ENCODE data around the gene CLEC16A.

The CLEC16A gene

GRCh38 chr16:11183035-11183812 is 238.9 kb downstream of the CLEC16A start:
- H4K5ac ChIP-seq (ENCODE audit: low read length) = no peak overlapping the region
- H3K36me3 ChIP-seq (ENCODE audit: control insufficient read depth, insufficient read depth, low read length) = no peaks in the 10 kb centered on the region
- H3K4me3 ChIP-seq (ENCODE audit: low read length) = no peak overlapping the region
- H3K4ac ChIP-seq (ENCODE audit: low read depth, low read length) = no peak overlapping the region
- H3K79me2 ChIP-seq (ENCODE audit: control insufficient read depth, insufficient read depth, low read length) = no peaks in the 10 kb centered on the region
- no peak overlapping the region for H3K23ac ChIP-seq (ENCODE audit: low read length)
- no peak overlapping the region for H3K9ac ChIP-seq (ENCODE audit: low read length)
- no CpG with 5 or more reads among the region's 25 CpGs for WGBS (ENCODE audit: extremely low coverage, insufficient coverage, low lambda C conversion rate)
- DNase-seq = peak; percentile 53
- peaks cover 9% of the 10 kb centered on the region for H3K4me1 ChIP-seq (ENCODE audit: control insufficient read depth, low read depth, low read length)
- H2AK5ac ChIP-seq (ENCODE audit: low read length) = no peak overlapping the region
- H3K27me3 ChIP-seq (ENCODE audit: insufficient read depth, low read length, poor library complexity) = no peaks in the 10 kb centered on the region
- H2BK5ac ChIP-seq (ENCODE audit: low read length) = no peak overlapping the region
- no peak overlapping the region for H2BK15ac ChIP-seq (replicated peaks; ENCODE audit: low read depth)
- H4K8ac ChIP-seq (ENCODE audit: low read depth, low read length) = no peak overlapping the region
- H3K56ac ChIP-seq (ENCODE audit: low read length) = peak overlapping the region; percentile 67
- no peak overlapping the region for H2BK120ac ChIP-seq (ENCODE audit: low read depth, low read length)
- no peaks in the 10 kb centered on the region for H3K79me1 ChIP-seq (ENCODE audit: low read length)
- H3K4me2 ChIP-seq (ENCODE audit: low read length) = no peak overlapping the region
- no peak overlapping the region for H3K27ac ChIP-seq (ENCODE audit: low read depth, low read length)
- H3K18ac ChIP-seq (ENCODE audit: low read length) = no peak overlapping the region

DNA sequence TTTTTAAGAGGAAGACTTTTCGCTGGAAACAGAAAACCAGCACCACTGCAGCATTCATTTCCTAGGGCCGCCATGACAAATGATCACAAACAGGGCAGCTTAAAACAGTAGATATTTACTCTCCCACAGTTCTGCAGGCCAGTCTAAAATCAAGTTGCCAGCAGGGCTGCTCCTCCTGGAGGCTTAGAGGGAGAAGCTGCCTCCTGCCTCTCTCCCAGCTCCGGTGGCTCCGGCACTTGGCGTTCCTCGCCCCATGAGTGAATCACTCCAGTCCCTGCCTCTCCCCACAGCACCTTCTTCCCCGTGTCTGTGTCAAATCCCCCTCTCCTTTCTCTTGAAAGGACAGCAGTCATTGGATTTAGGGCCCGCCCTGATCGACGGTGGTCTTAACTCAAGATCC is 239.6 kb downstream of the CLEC16A start:
- H2BK5ac ChIP-seq (ENCODE audit: low read length) = no peak overlapping the region
- H3K4me3 ChIP-seq (ENCODE audit: low read length) = no peak overlapping the region
- H2AK5ac ChIP-seq (ENCODE audit: low read length) = no peak overlapping the region
- no peak overlapping the region for H4K8ac ChIP-seq (ENCODE audit: low read depth, low read length)
- H3K27me3 ChIP-seq (ENCODE audit: insufficient read depth, low read length, poor library complexity) = no peaks in the 10 kb centered on the region
- H3K36me3 ChIP-seq (ENCODE audit: control insufficient read depth, insufficient read depth, low read length) = no peaks in the 10 kb centered on the region
- H3K79me1 ChIP-seq (ENCODE audit: low read length) = no peaks in the 10 kb centered on the region
- H3K79me2 ChIP-seq (ENCODE audit: control insufficient read depth, insufficient read depth, low read length) = no peaks in the 10 kb centered on the region
- no peak overlapping the region for H3K18ac ChIP-seq (ENCODE audit: low read length)
- no peak overlapping the region for H2BK120ac ChIP-seq (ENCODE audit: low read depth, low read length)
- peak; percentile 30 for DNase-seq
- no peak overlapping the region for H3K27ac ChIP-seq (ENCODE audit: low read depth, low read length)
- no peak overlapping the region for H4K5ac ChIP-seq (ENCODE audit: low read length)
- H3K23ac ChIP-seq (ENCODE audit: low read length) = no peak overlapping the region
- no peak overlapping the region for H3K9ac ChIP-seq (ENCODE audit: low read length)
- H3K56ac ChIP-seq (ENCODE audit: low read length) = peak overlapping the region; percentile 67
- no peak overlapping the region for H2BK15ac ChIP-seq (replicated peaks; ENCODE audit: low read depth)
- WGBS (ENCODE audit: extremely low coverage, insufficient coverage, low lambda C conversion rate) = no CpG with 5 or more reads among the region's 10 CpGs
- peaks cover 9% of the 10 kb centered on the region for H3K4me1 ChIP-seq (ENCODE audit: control insufficient read depth, low read depth, low read length)
- H3K4me2 ChIP-seq (ENCODE audit: low read length) = no peak overlapping the region
- no peak overlapping the region for H3K4ac ChIP-seq (ENCODE audit: low read depth, low read length)

- H3K79me2 ChIP-seq (ENCODE audit: control insufficient read depth, insufficient read depth, low read length) = no peaks in the 10 kb centered on the region
- H3K18ac ChIP-seq (ENCODE audit: low read length) = no peak overlapping the region
- no peak overlapping the region for H3K27ac ChIP-seq (ENCODE audit: low read depth, low read length)
- no CpG with 5 or more reads among the region's 6 CpGs for WGBS (ENCODE audit: extremely low coverage, insufficient coverage, low lambda C conversion rate)
- H3K36me3 ChIP-seq (ENCODE audit: control insufficient read depth, insufficient read depth, low read length) = no peaks in the 10 kb centered on the region
- no peak overlapping the region for H4K8ac ChIP-seq (ENCODE audit: low read depth, low read length)
- no peak overlapping the region for H3K4ac ChIP-seq (ENCODE audit: low read depth, low read length)
- no peak overlapping the region for H2AK5ac ChIP-seq (ENCODE audit: low read length)
- H3K79me1 ChIP-seq (ENCODE audit: low read length) = no peaks in the 10 kb centered on the region
- no peak overlapping the region for H3K4me3 ChIP-seq (ENCODE audit: low read length)
- no peak overlapping the region for H3K4me2 ChIP-seq (ENCODE audit: low read length)
- no peaks in the 10 kb centered on the region for H3K27me3 ChIP-seq (ENCODE audit: insufficient read depth, low read length, poor library complexity)
- peaks cover 5% of the 10 kb centered on the region for H3K4me1 ChIP-seq (ENCODE audit: control insufficient read depth, low read depth, low read length)
- no peak overlapping the region for H3K23ac ChIP-seq (ENCODE audit: low read length)
- H2BK15ac ChIP-seq (replicated peaks; ENCODE audit: low read depth) = no peak overlapping the region
- H4K5ac ChIP-seq (ENCODE audit: low read length) = no peak overlapping the region
- H2BK120ac ChIP-seq (ENCODE audit: low read depth, low read length) = no peak overlapping the region
- no peak overlapping the region for H3K9ac ChIP-seq (ENCODE audit: low read length)
- H3K56ac ChIP-seq (ENCODE audit: low read length) = no peak overlapping the region
- no peak overlapping the region for H2BK5ac ChIP-seq (ENCODE audit: low read length)
- DNase-seq = no peak
Measured at GRCh38 chr16:11187522-11188023, 243.2 kb downstream of the CLEC16A start.

DNA sequence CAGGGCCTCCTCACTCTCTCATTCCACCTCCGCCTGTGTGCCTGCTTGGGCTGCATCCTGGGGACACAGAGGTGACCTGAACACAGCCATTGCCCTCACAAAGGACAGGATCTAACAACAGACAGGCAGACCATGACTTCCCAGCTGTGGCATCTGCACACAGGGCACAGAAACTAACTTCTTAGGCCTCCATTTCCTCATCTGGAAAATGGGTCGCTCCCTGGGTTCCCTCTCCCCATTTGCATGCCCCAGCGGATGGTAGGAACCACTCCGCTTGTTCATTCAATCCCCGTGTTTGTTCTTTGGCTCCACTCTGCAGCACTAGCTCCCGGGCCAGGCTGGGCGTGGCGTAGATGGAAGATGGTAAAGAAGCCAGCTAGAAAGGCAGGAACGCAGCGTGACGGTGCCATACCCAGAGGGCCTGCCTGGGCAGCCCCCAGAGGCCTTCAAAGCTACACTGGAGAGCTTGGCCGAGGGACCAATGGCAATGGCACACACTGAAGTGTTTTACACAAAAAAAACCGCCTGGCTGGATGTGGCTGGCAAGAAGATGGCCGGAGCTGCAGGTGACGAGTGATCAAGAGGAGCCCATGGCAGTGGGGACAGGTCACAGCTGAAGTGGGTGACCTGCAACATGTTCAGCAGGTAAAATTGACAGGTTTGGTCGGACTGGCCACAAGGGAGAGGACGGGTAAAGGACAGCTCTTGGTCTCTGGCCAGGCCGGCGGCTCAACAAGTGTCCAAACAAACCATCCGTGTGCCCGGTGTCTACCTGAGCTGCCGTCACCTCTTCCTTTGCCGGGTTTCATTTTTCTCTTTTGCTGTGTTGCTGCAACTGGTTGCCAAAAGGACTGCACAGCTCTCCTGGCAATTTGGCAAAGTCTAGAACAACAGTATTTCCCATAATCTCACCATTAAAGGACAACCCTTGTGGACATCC is 244.7 kb downstream of the CLEC16A start:
- no peaks in the 10 kb centered on the region for H3K4me1 ChIP-seq (ENCODE audit: control insufficient read depth, low read depth, low read length)
- H3K79me2 ChIP-seq (ENCODE audit: control insufficient read depth, insufficient read depth, low read length) = no peaks in the 10 kb centered on the region
- no peak overlapping the region for H2AK5ac ChIP-seq (ENCODE audit: low read length)
- no peak overlapping the region for H2BK15ac ChIP-seq (replicated peaks; ENCODE audit: low read depth)
- no peak overlapping the region for H3K23ac ChIP-seq (ENCODE audit: low read length)
- no peaks in the 10 kb centered on the region for H3K27me3 ChIP-seq (ENCODE audit: insufficient read depth, low read length, poor library complexity)
- no peak overlapping the region for H2BK5ac ChIP-seq (ENCODE audit: low read length)
- WGBS (ENCODE audit: extremely low coverage, insufficient coverage, low lambda C conversion rate) = no CpG with 5 or more reads among the region's 23 CpGs
- DNase-seq = no peak
- H3K27ac ChIP-seq (ENCODE audit: low read depth, low read length) = no peak overlapping the region
- H3K4me3 ChIP-seq (ENCODE audit: low read length) = no peak overlapping the region
- H3K18ac ChIP-seq (ENCODE audit: low read length) = no peak overlapping the region
- H3K79me1 ChIP-seq (ENCODE audit: low read length) = no peaks in the 10 kb centered on the region
- H2BK120ac ChIP-seq (ENCODE audit: low read depth, low read length) = no peak overlapping the region
- no peak overlapping the region for H3K56ac ChIP-seq (ENCODE audit: low read length)
- no peak overlapping the region for H4K8ac ChIP-seq (ENCODE audit: low read depth, low read length)
- H3K9ac ChIP-seq (ENCODE audit: low read length) = no peak overlapping the region
- H3K4ac ChIP-seq (ENCODE audit: low read depth, low read length) = no peak overlapping the region
- no peak overlapping the region for H3K4me2 ChIP-seq (ENCODE audit: low read length)
- H3K36me3 ChIP-seq (ENCODE audit: control insufficient read depth, insufficient read depth, low read length) = no peaks in the 10 kb centered on the region
- H4K5ac ChIP-seq (ENCODE audit: low read length) = no peak overlapping the region

DNA sequence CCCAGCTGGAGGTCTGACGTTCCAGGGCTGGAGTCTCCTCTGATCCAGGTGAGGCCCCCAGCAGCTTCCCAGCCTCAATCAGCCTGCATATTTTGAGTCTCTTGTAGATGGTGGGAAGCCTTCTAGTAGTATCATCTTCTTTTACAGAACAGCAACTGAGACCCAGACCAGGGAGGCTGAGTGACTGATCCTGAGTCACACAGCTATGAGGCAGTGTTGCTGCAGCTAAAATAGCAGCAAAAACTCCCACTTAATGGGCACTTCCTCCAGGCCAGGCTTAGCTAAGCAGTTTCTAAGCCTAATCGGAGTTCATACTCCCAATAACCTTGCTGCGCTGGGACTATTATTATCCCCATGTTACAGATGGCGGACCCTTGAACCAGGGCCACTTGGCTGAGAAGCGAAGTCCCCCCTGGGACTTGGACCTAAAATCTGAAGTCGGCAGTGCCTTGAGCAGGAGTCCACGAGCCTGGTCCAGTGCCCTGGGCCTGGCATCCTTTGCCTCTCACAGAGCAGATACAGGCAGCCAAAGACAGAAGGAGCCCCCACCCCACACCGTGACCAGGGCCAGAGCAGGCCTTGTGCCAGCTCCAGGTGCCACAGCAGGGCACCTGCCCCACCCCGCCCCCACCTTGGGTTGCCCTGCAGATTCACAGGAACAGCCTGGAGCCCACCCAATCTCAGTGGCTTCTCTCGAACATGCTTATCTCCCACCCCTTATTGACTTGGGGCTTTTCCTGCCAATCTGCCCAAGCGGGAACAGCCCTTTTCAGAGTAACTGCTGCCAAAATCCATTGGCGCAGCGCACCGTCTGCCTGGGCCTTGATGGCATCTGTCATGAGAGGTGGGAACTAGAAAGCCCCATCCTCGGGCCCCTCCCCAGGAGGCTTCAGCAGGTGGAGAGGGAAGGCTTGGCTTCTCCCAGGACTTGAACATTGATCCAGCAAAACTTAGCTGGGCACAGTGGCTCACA is 246.5 kb downstream of the CLEC16A start:
- DNase-seq = no peak

More for the DNA sequence above, 246.5 kb downstream of the CLEC16A start:
- no peak overlapping the region for H3K4ac ChIP-seq (ENCODE audit: low read depth, low read length)
- H2BK5ac ChIP-seq (ENCODE audit: low read length) = no peak overlapping the region
- H3K79me2 ChIP-seq (ENCODE audit: control insufficient read depth, insufficient read depth, low read length) = no peaks in the 10 kb centered on the region
- no peaks in the 10 kb centered on the region for H3K36me3 ChIP-seq (ENCODE audit: control insufficient read depth, insufficient read depth, low read length)
- H3K79me1 ChIP-seq (ENCODE audit: low read length) = no peaks in the 10 kb centered on the region
- H4K5ac ChIP-seq (ENCODE audit: low read length) = no peak overlapping the region
- H3K56ac ChIP-seq (ENCODE audit: low read length) = no peak overlapping the region
- WGBS (ENCODE audit: extremely low coverage, insufficient coverage, low lambda C conversion rate) = no CpG with 5 or more reads among the region's 15 CpGs
- no peak overlapping the region for H3K18ac ChIP-seq (ENCODE audit: low read length)
- no peak overlapping the region for H3K23ac ChIP-seq (ENCODE audit: low read length)
- no peak overlapping the region for H2BK120ac ChIP-seq (ENCODE audit: low read depth, low read length)
- no peak overlapping the region for H3K9ac ChIP-seq (ENCODE audit: low read length)
- H3K4me3 ChIP-seq (ENCODE audit: low read length) = no peak overlapping the region
- H2AK5ac ChIP-seq (ENCODE audit: low read length) = no peak overlapping the region
- no peaks in the 10 kb centered on the region for H3K27me3 ChIP-seq (ENCODE audit: insufficient read depth, low read length, poor library complexity)
- H3K4me1 ChIP-seq (ENCODE audit: control insufficient read depth, low read depth, low read length) = no peaks in the 10 kb centered on the region
- no peak overlapping the region for H4K8ac ChIP-seq (ENCODE audit: low read depth, low read length)
- no peak overlapping the region for H3K27ac ChIP-seq (ENCODE audit: low read depth, low read length)
- no peak overlapping the region for H2BK15ac ChIP-seq (replicated peaks; ENCODE audit: low read depth)
- no peak overlapping the region for H3K4me2 ChIP-seq (ENCODE audit: low read length)
